GM23338 (cell line): ENCODE data around the gene APBA1. TPM values are rescaled to one million over a fixed set of nuclear protein-coding genes. Genes with fewer than 3 reads are reported as not detected.

ENCODE experiments used
- ATAC-seq: fragments of 200-7000 bp; cut with Tn5 transposase; 3 replicates; pipeline ENCODE4 v1.9.1; 2020
- DNase-seq: peaks from one replicate; pipeline ENCODE4 v3.0.0-alpha.2; 2015; ENCODE audit warnings: low spot score
- H2AFZ ChIP-seq: fragments of 200-600 bp; sonication (generic); 2 replicates; pipeline ENCODE4 v1.8.0; 2016; ENCODE audit warnings: antibody characterized with exemption, mild to moderate bottlenecking, moderate library complexity
- H3F3A ChIP-seq: fragments of 200-600 bp; sonication (generic); replicated peaks from 2 replicates; pipeline ENCODE4 v1.8.0; 2017; ENCODE audit warnings: antibody characterized with exemption, mixed run types, low read depth
- H3K27ac ChIP-seq: fragments of 200-600 bp; sonication (generic); 2 replicates; pipeline ENCODE4 v1.6.1; 2016; ENCODE audit warnings: low read depth
- H3K27me3 ChIP-seq: fragments of 200-600 bp; sonication (generic); 2 replicates; pipeline ENCODE4 v1.8.0; 2016; ENCODE audit warnings: mild to moderate bottlenecking, mixed run types, moderate library complexity; ENCODE audit not compliant: insufficient read depth
- H3K36me3 ChIP-seq: fragments of 200-600 bp; sonication (generic); 2 replicates; pipeline ENCODE4 v1.8.0; 2016; ENCODE audit warnings: mild to moderate bottlenecking; ENCODE audit not compliant: insufficient read depth
- H3K4me1 ChIP-seq: fragments of 200-600 bp; sonication (generic); 2 replicates; pipeline ENCODE4 v1.8.0; 2016; ENCODE audit warnings: mild to moderate bottlenecking, moderate library complexity; ENCODE audit not compliant: insufficient read depth
- H3K4me2 ChIP-seq: fragments of 200-600 bp; sonication (generic); 2 replicates; pipeline ENCODE4 v1.7.1; 2017; ENCODE audit warnings: mixed run types
- H3K4me3 ChIP-seq: fragments of 200-600 bp; sonication (generic); 2 replicates; pipeline ENCODE4 v1.6.1; 2016; ENCODE audit warnings: mixed run types
- H3K79me2 ChIP-seq: fragments of 200-600 bp; sonication (generic); replicated peaks from 2 replicates; pipeline ENCODE4 v1.8.0; 2017; ENCODE audit warnings: mild to moderate bottlenecking; ENCODE audit not compliant: insufficient read depth
- H3K9me2 ChIP-seq: fragments of 200-600 bp; sonication (generic); 2 replicates; pipeline ENCODE4 v1.8.0; 2017; ENCODE audit not compliant: insufficient read depth
- H4K20me1 ChIP-seq: fragments of 200-600 bp; sonication (generic); replicated peaks from 2 replicates; pipeline ENCODE4 v1.8.0; 2017; ENCODE audit warnings: mild to moderate bottlenecking; ENCODE audit not compliant: insufficient read depth
- H3K27ac Mint-ChIP-seq: 2 replicates; pipeline ENCODE4 v1.8.0; 2020; ENCODE audit warnings: inconsistent platforms, mild to moderate bottlenecking, moderate library complexity, mixed read lengths
- H3K27me3 Mint-ChIP-seq: 3 replicates; pipeline ENCODE4 v1.8.0; 2022; ENCODE audit warnings: low read depth, mild to moderate bottlenecking, moderate library complexity, mixed read lengths, inconsistent platforms; ENCODE audit not compliant: insufficient read depth, poor library complexity
- H3K36me3 Mint-ChIP-seq: 3 replicates; pipeline ENCODE4 v1.8.0; 2021; ENCODE audit warnings: low read depth, mild to moderate bottlenecking, inconsistent platforms, moderate library complexity, mixed read lengths
- H3K4me1 Mint-ChIP-seq: 3 replicates; pipeline ENCODE4 v1.8.0; 2020; ENCODE audit warnings: mild to moderate bottlenecking, inconsistent platforms, mixed read lengths
- H3K4me3 Mint-ChIP-seq: 3 replicates; pipeline ENCODE4 v1.8.0; 2021; ENCODE audit warnings: moderate library complexity, mild to moderate bottlenecking, inconsistent platforms, mixed read lengths
- H3K9me3 Mint-ChIP-seq: 3 replicates; pipeline ENCODE4 v1.8.0; 2020; ENCODE audit warnings: moderate library complexity, mild to moderate bottlenecking, inconsistent platforms, mixed read lengths
- CREB1 ChIP-seq: fragments of 250-450 bp; sonication (Bioruptor Pico); IDR thresholded peaks from 2 replicates; pipeline ENCODE4 v1.5.0; 2020; ENCODE audit warnings: low read depth, mild to moderate bottlenecking, moderate library complexity
- ETS1 ChIP-seq: IDR thresholded peaks from 2 replicates; pipeline ENCODE4 v1.6.1; 2016; ENCODE audit warnings: antibody characterized with exemption
- EZH2 ChIP-seq: fragments of 200-600 bp; sonication (generic); IDR thresholded peaks from one replicate; pipeline ENCODE4 v1.8.0; 2017; ENCODE audit warnings: antibody characterized with exemption, mild to moderate bottlenecking, low read depth; ENCODE audit not compliant: unreplicated experiment
- EZH2phosphoT487 ChIP-seq: fragments of 200-600 bp; sonication (generic); IDR thresholded peaks from one replicate; pipeline ENCODE4 v1.8.1; 2018; ENCODE audit warnings: antibody characterized with exemption; ENCODE audit not compliant: unreplicated experiment
- JUNB ChIP-seq: IDR thresholded peaks from one replicate; pipeline ENCODE4 v1.6.1; 2016; ENCODE audit warnings: antibody characterized with exemption; ENCODE audit not compliant: unreplicated experiment
- NANOG ChIP-seq: IDR thresholded peaks from 2 replicates; pipeline ENCODE4 v1.6.1; 2016; ENCODE audit warnings: antibody characterized with exemption, borderline replicate concordance
- POLR2AphosphoS5 ChIP-seq: IDR thresholded peaks from 2 replicates; pipeline ENCODE4 v1.6.1; 2016; ENCODE audit warnings: antibody characterized with exemption, low read depth
- STAT1 ChIP-seq: IDR thresholded peaks from one replicate; pipeline ENCODE4 v1.6.1; 2016; ENCODE audit warnings: antibody characterized with exemption; ENCODE audit not compliant: unreplicated experiment
- ZNF114 ChIP-seq: fragments of 250-450 bp; sonication (Bioruptor Pico); IDR thresholded peaks from 2 replicates; pipeline ENCODE4 v1.5.0; 2020; ENCODE audit warnings: mild to moderate bottlenecking, moderate library complexity
- ZNF331 ChIP-seq: fragments of 250-450 bp; sonication (Bioruptor Pico); IDR thresholded peaks from 2 replicates; pipeline ENCODE4 v1.5.0; 2020; ENCODE audit warnings: low read depth, mild to moderate bottlenecking, moderate library complexity
- ZNF462 ChIP-seq: fragments of 250-450 bp; sonication (Bioruptor Pico); IDR thresholded peaks from 2 replicates; pipeline ENCODE4 v1.5.0; 2020; ENCODE audit warnings: mild to moderate bottlenecking, moderate library complexity
- polyA plus RNA-seq: library from polyadenylated mRNA; unstranded; fragments of >200 nt; fragmentation: Nextera tagmentation; extraction: Ambion mirVana; gene quantifications from 2 replicates; pipeline ENCODE4 v1.2.1, GENCODE V29; 2016
- total RNA-seq: library from RNA; depleted of rRNA; stranded (reverse); fragments of >200 nt; shearing (Covaris generic); gene quantifications from 2 replicates; pipeline ENCODE4 v1.2.3, GENCODE V29; 2014
- TF ChIP-seq, protein P1 (sequence below), 2 experiments: fragments of 200-600 bp in 1 of 2; sonication (generic) in 1 of 2; conservative IDR thresholded peaks; 2 replicates each; pipeline versions ENCODE4 v1.5.1 to v1.6.1; 2016 to 2017; ENCODE audit warnings: antibody characterized with exemption in 2 of 2, low read depth in 2 of 2, mild to moderate bottlenecking in 2 of 2, moderate library complexity in 1 of 2
- TF ChIP-seq, protein P2 (sequence below): IDR thresholded peaks from one replicate; pipeline ENCODE4 v1.6.1; 2018; ENCODE audit warnings: antibody characterized with exemption; ENCODE audit not compliant: unreplicated experiment

APBA1 gene
- total and polyA plus RNA-seq, 2 experiments from 2014 or later: 0.26 to 1.0 TPM

DNA sequence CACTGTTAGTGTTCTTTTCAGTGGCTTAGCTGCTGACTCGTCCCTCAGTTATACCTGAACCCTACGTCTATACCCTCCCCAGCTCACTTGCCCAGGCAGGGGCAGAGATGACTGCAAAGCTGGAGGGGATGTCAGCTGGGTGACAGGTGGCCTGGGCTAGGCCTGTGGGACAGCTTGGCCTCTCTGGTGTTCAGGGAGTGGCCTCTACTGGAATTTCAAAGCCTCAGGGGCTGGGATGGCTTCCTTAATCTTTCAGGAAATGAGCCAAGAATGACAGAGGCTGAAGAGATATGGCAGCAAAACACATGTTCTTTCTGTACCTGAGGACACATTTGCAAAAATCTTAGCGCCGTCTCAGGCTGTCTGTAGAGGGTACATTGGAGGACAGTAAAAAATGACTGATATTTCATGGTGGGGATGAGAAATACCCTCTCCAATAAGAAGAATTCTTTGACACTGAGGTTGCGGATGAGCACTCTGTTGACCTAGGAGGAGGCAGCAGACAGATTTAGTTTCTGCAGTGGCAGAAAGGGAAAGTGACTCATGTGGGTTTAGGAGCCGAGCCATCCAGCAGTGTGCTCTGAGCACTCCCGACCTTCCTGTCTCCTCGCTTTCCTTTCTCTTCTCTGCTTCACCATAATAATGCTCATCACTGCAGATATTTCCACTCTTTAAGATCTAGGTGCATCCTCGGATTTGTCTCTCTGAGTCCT, 292.7 kb downstream of the APBA1 start:
- Mint-ChIP-seq H3K27ac (no peak overlapping the region), H3K4me1 (peaks cover 24% of the 10 kb centered on the region), H3K27me3 (peaks cover 7% of the 10 kb centered on the region), H3K9me3 (no peaks in the 10 kb centered on the region), H3K36me3 (no peaks in the 10 kb centered on the region; the same call in 2 of the 3 replicates), H3K4me3 (no peak overlapping the region)
- H3K36me3 ChIP-seq: 0 out of 2 replicates have a peak, but pooled peaks cover 4% of the 10 kb centered on the region
- H3K27ac ChIP-seq: no peak overlapping the region
- DNase-seq (no peak), ATAC-seq (no peak)
- H3K4me2 ChIP-seq: no peak overlapping the region
- H3K4me1 ChIP-seq: peaks cover 10% of the 10 kb centered on the region; the same call in 1 of the 2 replicates
- H3K9me2 ChIP-seq: peaks cover 3% of the 10 kb centered on the region; the same call in 1 of the 2 replicates
- H3F3A ChIP-seq: no peaks in the 10 kb centered on the region
- no peak overlapping the region for H3K4me3 ChIP-seq
- no peaks in the 10 kb centered on the region for H4K20me1 ChIP-seq
- TF ChIP-seq, protein P1, sequence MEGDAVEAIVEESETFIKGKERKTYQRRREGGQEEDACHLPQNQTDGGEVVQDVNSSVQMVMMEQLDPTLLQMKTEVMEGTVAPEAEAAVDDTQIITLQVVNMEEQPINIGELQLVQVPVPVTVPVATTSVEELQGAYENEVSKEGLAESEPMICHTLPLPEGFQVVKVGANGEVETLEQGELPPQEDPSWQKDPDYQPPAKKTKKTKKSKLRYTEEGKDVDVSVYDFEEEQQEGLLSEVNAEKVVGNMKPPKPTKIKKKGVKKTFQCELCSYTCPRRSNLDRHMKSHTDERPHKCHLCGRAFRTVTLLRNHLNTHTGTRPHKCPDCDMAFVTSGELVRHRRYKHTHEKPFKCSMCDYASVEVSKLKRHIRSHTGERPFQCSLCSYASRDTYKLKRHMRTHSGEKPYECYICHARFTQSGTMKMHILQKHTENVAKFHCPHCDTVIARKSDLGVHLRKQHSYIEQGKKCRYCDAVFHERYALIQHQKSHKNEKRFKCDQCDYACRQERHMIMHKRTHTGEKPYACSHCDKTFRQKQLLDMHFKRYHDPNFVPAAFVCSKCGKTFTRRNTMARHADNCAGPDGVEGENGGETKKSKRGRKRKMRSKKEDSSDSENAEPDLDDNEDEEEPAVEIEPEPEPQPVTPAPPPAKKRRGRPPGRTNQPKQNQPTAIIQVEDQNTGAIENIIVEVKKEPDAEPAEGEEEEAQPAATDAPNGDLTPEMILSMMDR (conservative IDR thresholded peaks at IDR 0.05; ENCODE audit: low read depth in 2 of 2): no peak
- TF ChIP-seq POLR2AphosphoS5 (no peak), NANOG (no peak), EZH2phosphoT487 (no peak), ZNF462 (CRISPR knock-in tag) (no peak), ZNF331 (no peak), JUNB (no peak), EZH2 (no peak), CREB1 (no peak), ZNF114 (no peak), STAT1 (no peak), ETS1 (no peak)
- TF ChIP-seq, protein P2, sequence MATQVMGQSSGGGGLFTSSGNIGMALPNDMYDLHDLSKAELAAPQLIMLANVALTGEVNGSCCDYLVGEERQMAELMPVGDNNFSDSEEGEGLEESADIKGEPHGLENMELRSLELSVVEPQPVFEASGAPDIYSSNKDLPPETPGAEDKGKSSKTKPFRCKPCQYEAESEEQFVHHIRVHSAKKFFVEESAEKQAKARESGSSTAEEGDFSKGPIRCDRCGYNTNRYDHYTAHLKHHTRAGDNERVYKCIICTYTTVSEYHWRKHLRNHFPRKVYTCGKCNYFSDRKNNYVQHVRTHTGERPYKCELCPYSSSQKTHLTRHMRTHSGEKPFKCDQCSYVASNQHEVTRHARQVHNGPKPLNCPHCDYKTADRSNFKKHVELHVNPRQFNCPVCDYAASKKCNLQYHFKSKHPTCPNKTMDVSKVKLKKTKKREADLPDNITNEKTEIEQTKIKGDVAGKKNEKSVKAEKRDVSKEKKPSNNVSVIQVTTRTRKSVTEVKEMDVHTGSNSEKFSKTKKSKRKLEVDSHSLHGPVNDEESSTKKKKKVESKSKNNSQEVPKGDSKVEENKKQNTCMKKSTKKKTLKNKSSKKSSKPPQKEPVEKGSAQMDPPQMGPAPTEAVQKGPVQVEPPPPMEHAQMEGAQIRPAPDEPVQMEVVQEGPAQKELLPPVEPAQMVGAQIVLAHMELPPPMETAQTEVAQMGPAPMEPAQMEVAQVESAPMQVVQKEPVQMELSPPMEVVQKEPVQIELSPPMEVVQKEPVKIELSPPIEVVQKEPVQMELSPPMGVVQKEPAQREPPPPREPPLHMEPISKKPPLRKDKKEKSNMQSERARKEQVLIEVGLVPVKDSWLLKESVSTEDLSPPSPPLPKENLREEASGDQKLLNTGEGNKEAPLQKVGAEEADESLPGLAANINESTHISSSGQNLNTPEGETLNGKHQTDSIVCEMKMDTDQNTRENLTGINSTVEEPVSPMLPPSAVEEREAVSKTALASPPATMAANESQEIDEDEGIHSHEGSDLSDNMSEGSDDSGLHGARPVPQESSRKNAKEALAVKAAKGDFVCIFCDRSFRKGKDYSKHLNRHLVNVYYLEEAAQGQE: no peak
- no peak overlapping the region for H2AFZ ChIP-seq
- H3K27me3 ChIP-seq: no peaks in the 10 kb centered on the region
- no peaks in the 10 kb centered on the region for H3K79me2 ChIP-seq
